GM06990 (cell line): Measurements from ENCODE around the gene CD3G.

ENCODE experiments used
- DNase-seq: peaks from one replicate; pipeline ENCODE4 v3.0.0-alpha.2; 2011; ENCODE audit not compliant: insufficient read length; ENCODE audit errors: extremely low read depth
- H3K27me3 ChIP-seq: replicated peaks from 2 replicates; pipeline ENCODE4 v1.6.0; 2011; ENCODE audit warnings: low read length; ENCODE audit not compliant: control insufficient read depth, insufficient read depth
- H3K36me3 ChIP-seq: 2 replicates; pipeline ENCODE4 v1.5.1; 2011; ENCODE audit warnings: low read length; ENCODE audit not compliant: control insufficient read depth, insufficient read depth
- H3K4me3 ChIP-seq: replicated peaks from 2 replicates; pipeline ENCODE4 v1.5.1; 2011; ENCODE audit warnings: low read depth, mild to moderate bottlenecking, control low read depth, low read length
- TF ChIP-seq, protein P1 (sequence below): IDR thresholded peaks from 2 replicates; pipeline ENCODE4 v1.5.1; 2011; ENCODE audit warnings: low read length, control low read depth, mild to moderate bottlenecking, inconsistent platforms; ENCODE audit not compliant: insufficient read depth, poor library complexity, severe bottlenecking

The CD3G gene

GRCh38 chr11:118373263-118373662 lies 29.1 kb downstream of the CD3G start:
- no peak for DNase-seq
- TF ChIP-seq, protein P1, sequence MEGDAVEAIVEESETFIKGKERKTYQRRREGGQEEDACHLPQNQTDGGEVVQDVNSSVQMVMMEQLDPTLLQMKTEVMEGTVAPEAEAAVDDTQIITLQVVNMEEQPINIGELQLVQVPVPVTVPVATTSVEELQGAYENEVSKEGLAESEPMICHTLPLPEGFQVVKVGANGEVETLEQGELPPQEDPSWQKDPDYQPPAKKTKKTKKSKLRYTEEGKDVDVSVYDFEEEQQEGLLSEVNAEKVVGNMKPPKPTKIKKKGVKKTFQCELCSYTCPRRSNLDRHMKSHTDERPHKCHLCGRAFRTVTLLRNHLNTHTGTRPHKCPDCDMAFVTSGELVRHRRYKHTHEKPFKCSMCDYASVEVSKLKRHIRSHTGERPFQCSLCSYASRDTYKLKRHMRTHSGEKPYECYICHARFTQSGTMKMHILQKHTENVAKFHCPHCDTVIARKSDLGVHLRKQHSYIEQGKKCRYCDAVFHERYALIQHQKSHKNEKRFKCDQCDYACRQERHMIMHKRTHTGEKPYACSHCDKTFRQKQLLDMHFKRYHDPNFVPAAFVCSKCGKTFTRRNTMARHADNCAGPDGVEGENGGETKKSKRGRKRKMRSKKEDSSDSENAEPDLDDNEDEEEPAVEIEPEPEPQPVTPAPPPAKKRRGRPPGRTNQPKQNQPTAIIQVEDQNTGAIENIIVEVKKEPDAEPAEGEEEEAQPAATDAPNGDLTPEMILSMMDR = no peak
- H3K36me3 ChIP-seq = peaks cover 20% of the 10 kb centered on the region
- H3K27me3 ChIP-seq = no peaks in the 10 kb centered on the region
- no peak overlapping the region for H3K4me3 ChIP-seq

- TF ChIP-seq, protein P1 = no peak
- peaks cover 17% of the 10 kb centered on the region for H3K36me3 ChIP-seq
- no peaks in the 10 kb centered on the region for H3K27me3 ChIP-seq
- no peak overlapping the region for H3K4me3 ChIP-seq
- DNase-seq = no peak
Measured at GRCh38 chr11:118373871-118374270, 29.7 kb downstream of the CD3G start.

DNA sequence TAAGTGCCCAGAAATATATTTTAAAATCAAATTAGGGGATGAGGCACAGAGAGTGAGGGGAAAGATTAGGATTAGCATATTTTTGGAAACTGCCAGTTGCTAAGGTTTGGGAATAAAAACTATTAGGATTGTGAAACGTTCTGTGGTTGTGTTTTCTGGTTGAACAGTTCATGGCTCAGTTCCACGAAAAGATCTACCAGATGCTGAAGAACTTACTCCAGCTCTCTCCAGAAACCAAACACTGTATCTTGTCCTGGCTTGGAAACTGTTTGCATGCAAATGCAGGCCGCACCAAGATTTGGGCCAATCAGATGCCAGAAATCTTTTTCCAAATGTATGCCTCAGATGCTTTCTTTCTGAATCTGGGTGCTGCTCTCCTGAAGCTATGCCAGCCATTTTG lies 30.6 kb downstream of the CD3G start:
- Histone ChIP-seq H3K27me3 (no peaks in the 10 kb centered on the region), H3K4me3 (no peak overlapping the region), H3K36me3 (peaks cover 15% of the 10 kb centered on the region)
- no peak for DNase-seq
- TF ChIP-seq, protein P1 = no peak

GRCh38 chr11:118375978-118376377 lies 31.8 kb downstream of the CD3G start:
- H3K36me3 ChIP-seq = peaks cover 13% of the 10 kb centered on the region
- no peak overlapping the region for H3K4me3 ChIP-seq
- H3K27me3 ChIP-seq = no peaks in the 10 kb centered on the region
- DNase-seq = no peak
- TF ChIP-seq, protein P1 = no peak

- DNase-seq = no peak
- peaks cover 19% of the 10 kb centered on the region for H3K36me3 ChIP-seq
- H3K27me3 ChIP-seq = no peaks in the 10 kb centered on the region
Measured at GRCh38 chr11:118379497-118379896, 35.4 kb downstream of the CD3G start.

More at GRCh38 chr11:118379497-118379896, 35.4 kb downstream of the CD3G start:
- TF ChIP-seq, protein P1 = no peak
- no peak overlapping the region for H3K4me3 ChIP-seq
